ENCODE results near the gene KPTN.

DNA sequence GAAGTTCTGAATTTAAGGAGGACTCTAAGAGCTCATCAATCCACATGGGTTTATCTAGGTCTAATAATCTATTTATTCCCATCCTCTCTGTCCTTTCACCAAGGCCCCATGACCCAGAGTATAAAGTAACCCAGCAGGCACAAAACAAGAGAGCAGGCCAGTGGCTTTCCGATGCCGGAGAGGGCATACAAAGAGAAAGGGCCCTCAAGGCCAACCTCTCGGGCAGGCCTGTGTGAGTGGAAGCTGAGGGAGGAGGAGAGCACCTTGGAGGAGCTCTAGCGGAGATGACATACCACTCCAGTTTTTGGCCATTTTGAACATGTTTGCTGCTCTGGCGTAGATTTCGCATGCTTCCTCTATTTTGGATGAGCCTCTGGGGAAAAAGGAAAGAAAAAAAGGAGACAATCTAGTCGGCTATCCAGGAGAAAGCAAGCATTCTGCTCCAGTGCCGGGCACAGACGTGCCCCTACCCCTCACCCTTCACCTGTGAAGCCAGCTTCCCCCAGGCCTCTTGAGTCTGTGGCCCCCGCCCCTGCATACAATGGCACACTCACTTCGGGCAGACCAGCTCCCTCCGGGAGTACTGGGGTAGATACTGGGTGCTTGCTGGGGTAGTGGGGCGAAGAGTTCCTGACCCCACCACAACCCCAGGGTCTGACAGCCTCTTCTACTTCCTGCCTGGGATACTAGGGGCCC, 19.3 kb upstream of the KPTN start:
- TF ChIP-seq, protein P1, sequence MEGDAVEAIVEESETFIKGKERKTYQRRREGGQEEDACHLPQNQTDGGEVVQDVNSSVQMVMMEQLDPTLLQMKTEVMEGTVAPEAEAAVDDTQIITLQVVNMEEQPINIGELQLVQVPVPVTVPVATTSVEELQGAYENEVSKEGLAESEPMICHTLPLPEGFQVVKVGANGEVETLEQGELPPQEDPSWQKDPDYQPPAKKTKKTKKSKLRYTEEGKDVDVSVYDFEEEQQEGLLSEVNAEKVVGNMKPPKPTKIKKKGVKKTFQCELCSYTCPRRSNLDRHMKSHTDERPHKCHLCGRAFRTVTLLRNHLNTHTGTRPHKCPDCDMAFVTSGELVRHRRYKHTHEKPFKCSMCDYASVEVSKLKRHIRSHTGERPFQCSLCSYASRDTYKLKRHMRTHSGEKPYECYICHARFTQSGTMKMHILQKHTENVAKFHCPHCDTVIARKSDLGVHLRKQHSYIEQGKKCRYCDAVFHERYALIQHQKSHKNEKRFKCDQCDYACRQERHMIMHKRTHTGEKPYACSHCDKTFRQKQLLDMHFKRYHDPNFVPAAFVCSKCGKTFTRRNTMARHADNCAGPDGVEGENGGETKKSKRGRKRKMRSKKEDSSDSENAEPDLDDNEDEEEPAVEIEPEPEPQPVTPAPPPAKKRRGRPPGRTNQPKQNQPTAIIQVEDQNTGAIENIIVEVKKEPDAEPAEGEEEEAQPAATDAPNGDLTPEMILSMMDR (IDR thresholded peaks at IDR 0.05) = no peak
- no peak for TF ChIP-seq ZFX (IDR thresholded peaks at IDR 0.05; ENCODE audit: borderline replicate concordance)
